Suppressor macrophage treated with lipopolysaccharide for 4 hours (primary cell): Measurements from ENCODE around the gene OPHN1.

Source experiments
- DNase-seq: peaks from one replicate; pipeline ENCODE4 v3.0.0-alpha.2; 2020

OPHN1 gene

GRCh38 chrX:68433155-68433980 is at the start of gene OPHN1:
Gene OPHN1, minus strand, starts transcription at chrX:68433495. Its CDS starts 475 bp downstream, at chrX:68433020.
- peak; percentile 56 for DNase-seq

DNA sequence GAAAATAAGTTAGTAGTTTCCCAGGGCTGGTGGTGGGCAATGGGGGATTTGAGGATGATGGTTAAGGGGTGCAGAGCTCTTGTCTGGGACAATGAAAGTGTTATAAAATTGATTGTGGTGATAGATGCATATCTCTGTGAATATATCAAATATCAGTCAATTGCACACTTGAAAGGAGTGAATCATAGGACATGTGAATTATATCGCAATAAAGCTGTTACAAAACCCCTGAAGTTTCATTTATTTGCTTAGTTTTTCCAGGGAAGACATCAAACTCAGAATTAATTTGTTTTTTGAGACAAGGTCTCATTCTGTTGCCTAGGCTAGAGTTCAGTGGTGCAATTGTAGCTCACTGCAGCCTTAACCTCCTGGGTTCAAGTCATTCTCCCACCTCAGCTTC is 47.7 kb upstream of the OPHN1 start:
- DNase-seq, result no peak

GRCh38 chrX:68464796-68465195 is 31.5 kb upstream of the OPHN1 start:
- DNase-seq, result no peak

DNA sequence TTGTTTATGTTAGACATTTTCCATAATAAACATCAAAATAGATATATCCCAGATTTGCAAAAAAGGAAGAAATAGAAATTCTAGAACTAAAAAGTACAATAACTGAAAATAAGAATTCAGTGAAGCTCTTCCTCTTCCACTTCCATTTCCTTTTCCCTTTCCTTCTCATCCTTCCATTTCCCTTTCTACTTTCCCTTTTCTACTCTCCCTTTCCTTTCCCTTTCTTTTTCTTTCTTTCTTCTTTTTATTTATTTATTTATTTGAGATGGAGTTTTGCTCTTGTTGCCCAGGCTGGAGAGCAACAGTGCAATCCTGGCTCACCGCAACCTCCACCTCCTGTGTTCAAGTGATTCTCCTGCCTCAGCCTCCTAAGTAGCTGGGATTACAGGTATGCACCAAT is 30.6 kb upstream of the OPHN1 start:
- DNase-seq, result no peak

DNA sequence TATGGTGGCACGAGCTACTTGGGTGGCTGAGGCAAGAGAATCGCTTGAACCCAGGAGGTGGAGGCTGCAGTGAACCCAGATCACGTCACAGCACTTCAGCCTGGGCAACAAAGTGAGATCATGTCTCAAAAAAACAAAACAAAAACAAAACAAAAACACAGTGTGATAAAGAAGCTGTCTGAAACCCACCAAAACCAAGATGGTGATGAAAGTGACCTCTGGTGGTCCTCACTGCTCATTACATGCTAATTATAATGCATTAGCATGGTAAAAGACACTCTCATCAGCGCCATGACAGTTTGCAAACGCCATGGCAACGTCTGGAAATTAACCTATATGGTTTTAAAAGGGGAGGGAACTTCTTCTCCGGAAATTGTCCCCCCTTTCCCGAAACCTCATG is 29.4 kb upstream of the OPHN1 start:
- DNase-seq, result peak; percentile 36

DNA sequence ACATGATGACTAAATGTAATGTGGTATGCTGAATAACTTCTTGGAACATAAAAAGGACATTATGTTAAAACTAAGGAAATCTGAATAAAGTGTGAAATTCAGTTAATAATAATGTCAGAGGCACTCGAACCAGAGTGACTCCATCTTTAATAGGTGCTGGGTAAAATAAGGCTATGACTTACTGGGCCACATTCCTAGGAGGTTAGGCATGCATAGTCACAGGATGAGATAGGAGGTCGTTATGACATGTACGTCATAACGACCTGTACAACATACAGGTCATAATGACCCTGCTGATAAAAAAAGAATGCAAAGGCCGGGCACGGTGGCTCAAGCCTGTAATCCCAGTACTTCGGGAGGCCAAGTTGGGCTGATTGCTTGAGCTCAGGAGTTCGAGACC is 28.9 kb upstream of the OPHN1 start:
- DNase-seq, result no peak

GRCh38 chrX:68461576-68461975 is 28.3 kb upstream of the OPHN1 start:
- DNase-seq, result no peak

GRCh38 chrX:68461093-68461492 is 27.8 kb upstream of the OPHN1 start:
- DNase-seq, result no peak

GRCh38 chrX:68455151-68455510 is 21.8 kb upstream of the OPHN1 start:
- no peak for DNase-seq

DNA sequence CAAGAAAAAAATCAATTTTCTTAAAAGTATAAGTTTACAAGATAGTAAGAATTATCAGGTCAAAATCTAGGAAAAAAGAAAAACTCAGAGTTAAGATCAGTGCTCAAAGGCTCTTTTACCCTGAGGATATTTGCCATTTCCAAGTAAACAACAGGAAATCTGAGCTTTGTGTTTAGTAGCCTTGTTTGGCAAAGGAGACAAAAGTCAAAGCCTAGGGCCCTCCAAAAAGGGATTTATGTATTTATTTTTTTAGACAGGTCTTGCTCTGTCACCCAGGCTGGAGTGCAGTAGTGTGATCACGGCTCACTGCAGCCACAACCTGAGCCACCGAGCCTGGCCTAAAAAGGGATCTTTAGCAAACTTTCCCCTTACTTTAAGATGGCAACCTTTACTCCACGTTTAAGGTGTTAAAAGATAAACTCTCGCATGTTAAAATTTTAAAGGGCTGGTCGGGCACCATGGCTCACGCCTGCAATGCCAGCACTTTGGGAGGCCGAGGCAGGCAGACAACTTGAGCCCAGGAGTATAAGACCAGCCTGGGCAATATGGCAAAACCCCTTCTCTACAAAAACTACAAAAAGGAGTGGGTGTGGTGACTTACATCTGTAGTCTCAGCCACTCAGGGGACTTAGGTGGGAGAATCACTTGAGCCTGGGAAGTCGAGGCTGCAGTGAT is 21.3 kb upstream of the OPHN1 start:
- no peak for DNase-seq

DNA sequence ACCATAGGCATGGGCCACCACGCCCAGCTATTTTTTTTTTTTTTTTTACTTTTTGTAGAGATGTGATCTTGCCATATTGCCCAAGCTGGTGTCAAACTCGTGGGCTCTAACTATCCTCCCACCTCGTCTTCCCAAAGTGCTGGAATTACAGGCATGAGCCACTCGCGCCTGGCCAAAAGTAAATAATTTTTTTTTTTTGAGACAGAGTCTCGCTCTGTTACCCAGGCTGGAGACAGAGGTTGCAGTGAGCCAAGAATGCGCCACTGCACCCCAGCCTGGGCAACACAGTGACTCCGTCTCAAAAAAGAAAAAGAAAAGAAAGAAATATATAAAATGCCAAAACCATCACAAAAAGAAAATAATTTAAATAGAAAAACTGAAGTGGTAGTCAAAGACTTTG is 18.4 kb upstream of the OPHN1 start:
- no peak for DNase-seq

DNA sequence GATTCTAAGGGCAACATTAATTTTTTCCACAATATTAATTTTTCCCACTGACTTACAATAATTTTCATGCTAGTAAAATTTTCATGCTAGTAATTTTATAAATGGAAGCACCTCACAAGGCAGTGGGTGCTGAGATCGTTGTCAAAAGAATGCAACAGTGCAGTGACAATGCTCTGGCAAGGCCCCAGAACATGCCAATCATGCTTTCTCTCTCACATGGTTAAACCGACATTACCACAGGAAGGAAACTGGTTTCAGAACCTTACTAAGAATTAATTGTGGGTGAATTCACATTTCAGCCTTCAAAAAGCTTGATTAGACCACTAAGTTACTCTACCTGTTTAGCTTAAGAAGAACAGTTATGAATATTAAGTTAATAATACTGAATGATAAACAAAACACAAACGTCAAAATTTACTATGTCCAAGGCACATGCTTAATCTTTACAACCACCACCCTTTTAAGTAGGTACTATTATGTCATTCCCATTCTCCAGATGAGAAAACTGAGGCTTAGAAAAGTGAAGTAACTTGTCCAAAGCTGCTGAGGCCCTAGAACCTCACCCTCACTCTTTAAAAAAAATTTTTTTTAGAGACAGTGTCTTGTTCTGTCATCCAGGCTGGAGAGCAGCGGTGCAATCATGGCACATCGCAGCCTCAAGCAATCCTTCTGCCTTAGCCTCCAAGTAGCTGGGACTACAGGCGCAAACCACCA is 10.0 kb upstream of the OPHN1 start:
- DNase-seq, result no peak

GRCh38 chrX:68440940-68441339 is 7.6 kb upstream of the OPHN1 start:
- no peak for DNase-seq

DNA sequence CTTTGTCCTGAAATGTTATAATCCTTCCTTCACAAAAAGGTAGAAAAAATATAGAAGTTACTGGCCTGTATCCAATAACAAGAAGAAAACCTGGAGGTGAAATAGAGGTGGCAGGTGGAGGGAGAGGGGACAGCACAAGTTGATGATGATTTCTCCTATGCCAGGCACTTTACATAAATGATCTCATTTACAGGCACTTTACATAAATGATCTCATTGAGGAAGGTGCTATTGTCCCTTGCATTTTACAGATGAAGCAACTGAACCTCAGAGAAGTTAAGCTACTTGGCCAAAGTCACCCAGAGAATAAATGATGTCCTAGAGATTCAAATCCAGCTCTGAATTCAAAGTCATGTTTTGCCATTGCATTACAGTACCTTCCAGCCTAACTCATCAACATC is 7.1 kb upstream of the OPHN1 start:
- no peak for DNase-seq

- DNase-seq, result no peak
Measured at GRCh38 chrX:68439341-68439740, 6.0 kb upstream of the OPHN1 start.

- DNase-seq, result no peak
Measured at GRCh38 chrX:68438575-68438974, 5.3 kb upstream of the OPHN1 start.

GRCh38 chrX:68433981-68434299 is 645 bp upstream of the OPHN1 start:
- no peak for DNase-seq

DNA sequence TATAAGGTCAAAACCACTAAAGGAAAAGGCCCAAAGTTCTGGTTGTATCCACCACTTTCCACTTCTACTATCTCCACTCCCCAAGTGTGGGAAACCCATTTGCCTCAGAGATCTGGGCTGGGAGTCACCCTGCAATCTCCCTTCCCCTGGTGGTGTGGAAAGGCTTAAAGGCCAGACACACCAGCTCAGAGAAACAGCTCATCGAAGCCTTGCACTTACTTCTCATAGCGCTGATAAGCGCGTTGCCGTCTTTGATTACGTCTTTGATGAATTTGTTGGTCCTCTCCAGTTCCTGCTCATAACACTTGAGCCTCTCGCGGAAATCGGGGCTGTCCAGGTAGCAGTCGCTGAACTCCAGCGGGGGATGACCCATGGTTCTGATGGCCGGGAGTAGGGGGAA is 647 bp downstream of the OPHN1 start:
- DNase-seq, result peak; percentile 18

- no peak for DNase-seq
Measured at GRCh38 chrX:68431836-68432235, 1.5 kb downstream of the OPHN1 start.

- DNase-seq, result no peak
Measured at GRCh38 chrX:68429216-68429615, 4.1 kb downstream of the OPHN1 start.

DNA sequence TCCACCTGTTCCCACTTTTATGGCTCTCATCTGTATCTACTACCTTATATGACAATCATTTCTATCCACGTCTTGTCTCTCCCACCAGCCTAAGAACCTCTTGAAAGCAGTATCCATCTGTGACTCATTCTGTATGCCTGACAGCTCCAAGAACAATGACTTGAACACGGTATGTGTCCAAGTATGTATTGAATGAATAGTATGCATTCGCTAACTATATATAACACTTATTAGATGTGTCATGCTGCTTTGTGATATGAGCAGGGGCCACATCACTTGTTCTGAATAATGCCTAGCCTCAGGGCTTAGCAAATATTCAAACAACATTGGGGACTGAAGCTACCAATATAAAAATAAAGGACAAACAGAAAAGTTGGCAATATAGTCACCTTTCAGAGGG is 4.9 kb downstream of the OPHN1 start:
- DNase-seq, result no peak

GRCh38 chrX:68424719-68425118 is 8.6 kb downstream of the OPHN1 start:
- no peak for DNase-seq

- no peak for DNase-seq
Measured at GRCh38 chrX:68422478-68422877, 10.8 kb downstream of the OPHN1 start.

- peak; percentile 65 for DNase-seq
Measured at GRCh38 chrX:68421636-68422035, 11.7 kb downstream of the OPHN1 start.
